ENCODE results near the gene WFDC10A. TPM values are rescaled to one million over a fixed set of nuclear protein-coding genes. Genes with fewer than 3 reads are reported as not detected.
A peak's percentile ranks its signal among the peaks of the same experiment; 100 is the strongest.

WFDC10A gene
- polyA plus RNA-seq, 1 experiment, result not detected

DNA sequence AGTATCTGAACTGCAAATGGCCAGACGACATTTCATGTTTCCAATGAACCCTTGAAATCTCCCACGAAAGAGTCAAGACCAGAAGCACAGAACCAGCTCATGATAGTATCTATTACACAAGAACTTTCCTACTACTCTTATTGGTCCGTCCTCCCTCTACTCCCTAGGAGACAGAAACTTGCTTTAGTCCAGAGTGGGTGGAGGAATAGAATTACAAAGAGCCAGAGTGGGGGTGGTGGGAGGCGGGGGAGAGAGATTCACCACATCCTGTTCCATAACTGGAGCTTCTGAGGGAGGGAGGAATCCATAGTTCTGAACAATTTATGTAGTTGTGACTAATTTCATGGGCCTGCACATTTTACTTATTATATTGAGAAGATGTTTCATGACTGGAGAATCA is 18.5 kb upstream of the WFDC10A start:
- H3K9me3 ChIP-seq (ENCODE audit: control insufficient read depth, insufficient read depth, low read length), result no peaks in the 10 kb centered on the region
- H3K27me3 ChIP-seq (ENCODE audit: control insufficient read depth, insufficient read depth, low read length), result no peaks in the 10 kb centered on the region
- ChIA-PET CTCF (no interaction called here), POLR2A (no interaction called here)
- no peak overlapping the region for H3K27ac ChIP-seq (ENCODE audit: low read depth, low read length)
- H3K4me3 ChIP-seq (ENCODE audit: low read depth, low read length), result no peak overlapping the region
- TF ChIP-seq, protein P1, sequence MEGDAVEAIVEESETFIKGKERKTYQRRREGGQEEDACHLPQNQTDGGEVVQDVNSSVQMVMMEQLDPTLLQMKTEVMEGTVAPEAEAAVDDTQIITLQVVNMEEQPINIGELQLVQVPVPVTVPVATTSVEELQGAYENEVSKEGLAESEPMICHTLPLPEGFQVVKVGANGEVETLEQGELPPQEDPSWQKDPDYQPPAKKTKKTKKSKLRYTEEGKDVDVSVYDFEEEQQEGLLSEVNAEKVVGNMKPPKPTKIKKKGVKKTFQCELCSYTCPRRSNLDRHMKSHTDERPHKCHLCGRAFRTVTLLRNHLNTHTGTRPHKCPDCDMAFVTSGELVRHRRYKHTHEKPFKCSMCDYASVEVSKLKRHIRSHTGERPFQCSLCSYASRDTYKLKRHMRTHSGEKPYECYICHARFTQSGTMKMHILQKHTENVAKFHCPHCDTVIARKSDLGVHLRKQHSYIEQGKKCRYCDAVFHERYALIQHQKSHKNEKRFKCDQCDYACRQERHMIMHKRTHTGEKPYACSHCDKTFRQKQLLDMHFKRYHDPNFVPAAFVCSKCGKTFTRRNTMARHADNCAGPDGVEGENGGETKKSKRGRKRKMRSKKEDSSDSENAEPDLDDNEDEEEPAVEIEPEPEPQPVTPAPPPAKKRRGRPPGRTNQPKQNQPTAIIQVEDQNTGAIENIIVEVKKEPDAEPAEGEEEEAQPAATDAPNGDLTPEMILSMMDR (IDR thresholded peaks at IDR 0.05; ENCODE audit: low read depth, low read length), result no peak
- peak; percentile 13 for DNase-seq (ENCODE audit: low read depth, low spot score)

DNA sequence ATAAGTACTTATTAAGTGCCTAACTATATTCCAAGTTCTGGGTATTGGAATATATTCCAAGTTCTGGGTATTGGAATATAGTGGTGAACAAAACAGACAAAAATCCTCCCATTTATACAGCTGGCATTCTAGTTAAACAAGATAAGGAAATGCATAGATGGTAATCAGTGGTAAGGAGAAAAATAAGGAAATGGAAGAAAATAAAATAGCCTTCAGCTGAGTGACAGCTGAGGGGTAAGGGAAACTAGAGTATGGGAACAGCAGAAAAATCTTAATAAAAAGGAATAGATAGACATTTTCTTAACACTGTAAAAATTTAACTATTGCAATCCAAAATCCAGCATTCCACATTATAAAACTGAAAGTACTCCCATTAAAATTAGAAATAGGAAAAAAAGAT is 17.2 kb upstream of the WFDC10A start:
- H3K27me3 ChIP-seq (ENCODE audit: control insufficient read depth, insufficient read depth, low read length), result no peaks in the 10 kb centered on the region
- TF ChIP-seq, protein P1 (IDR thresholded peaks at IDR 0.05; ENCODE audit: low read depth, low read length), result no peak
- CTCF ChIA-PET, result no interaction called here
- no peak overlapping the region for H3K27ac ChIP-seq (ENCODE audit: low read depth, low read length)
- POLR2A ChIA-PET, result no interaction called here
- no peaks in the 10 kb centered on the region for H3K9me3 ChIP-seq (ENCODE audit: control insufficient read depth, insufficient read depth, low read length)
- H3K4me3 ChIP-seq (ENCODE audit: low read depth, low read length), result no peak overlapping the region
- no peak for DNase-seq (ENCODE audit: low read depth, low spot score)

DNA sequence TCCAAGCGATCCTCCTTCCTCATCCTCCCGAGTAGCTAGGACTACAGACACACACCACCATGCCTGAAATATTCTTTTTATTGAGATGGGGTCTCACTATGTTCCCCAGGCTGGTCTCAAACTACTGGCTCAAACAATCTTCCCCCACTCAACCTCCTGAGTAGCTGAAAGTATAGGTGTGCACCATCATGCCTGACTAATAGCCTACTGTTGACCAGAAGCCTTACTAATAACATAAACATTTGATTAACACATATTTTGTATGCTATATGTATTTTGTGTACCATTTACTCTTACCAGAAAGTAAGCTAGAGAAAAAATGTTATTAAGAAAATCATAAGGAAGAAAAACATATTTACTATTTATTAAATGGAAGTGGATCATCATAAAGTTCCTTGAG is 11.9 kb upstream of the WFDC10A start:
- TF ChIP-seq, protein P1 (IDR thresholded peaks at IDR 0.05; ENCODE audit: low read depth, low read length), result no peak
- ChIA-PET CTCF (interaction anchor here (0.5 to 1.6 kb wide), 2 partner anchors 12 to 126 kb away, joined by 3 to 7 read pairs; partner anchors contain the start of gene WFDC10A), POLR2A (no interaction called here)
- no peak overlapping the region for H3K4me3 ChIP-seq (ENCODE audit: low read depth, low read length)
- H3K9me3 ChIP-seq (ENCODE audit: control insufficient read depth, insufficient read depth, low read length), result no peaks in the 10 kb centered on the region
- no peaks in the 10 kb centered on the region for H3K27me3 ChIP-seq (ENCODE audit: control insufficient read depth, insufficient read depth, low read length)
- DNase-seq (ENCODE audit: low read depth, low spot score), result no peak
- no peak overlapping the region for H3K27ac ChIP-seq (ENCODE audit: low read depth, low read length)

DNA sequence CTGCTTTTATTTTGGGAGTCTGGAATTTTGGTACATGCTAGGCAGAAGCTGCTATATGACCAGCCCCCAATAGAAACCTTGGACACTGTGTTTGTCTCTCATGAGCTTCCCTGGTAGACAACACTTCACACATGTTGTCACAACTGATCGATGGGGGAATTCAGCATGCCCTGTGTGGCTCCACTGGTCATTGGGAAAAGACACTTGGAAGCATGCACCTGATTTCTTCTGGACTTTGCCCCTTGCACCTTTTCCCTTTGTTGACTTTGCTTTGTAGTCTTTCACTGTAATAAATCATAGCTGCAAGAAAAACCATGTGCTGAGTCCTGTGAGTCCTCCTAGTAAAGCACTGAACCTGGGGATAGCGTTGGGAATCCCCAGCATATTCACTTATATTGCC is 7.9 kb upstream of the WFDC10A start:
- H3K9me3 ChIP-seq (ENCODE audit: control insufficient read depth, insufficient read depth, low read length), result no peaks in the 10 kb centered on the region
- H3K27me3 ChIP-seq (ENCODE audit: control insufficient read depth, insufficient read depth, low read length), result no peaks in the 10 kb centered on the region
- no peak overlapping the region for H3K4me3 ChIP-seq (ENCODE audit: low read depth, low read length)
- CTCF ChIA-PET, result no interaction called here
- no peak for DNase-seq (ENCODE audit: low read depth, low spot score)
- POLR2A ChIA-PET, result no interaction called here
- no peak overlapping the region for H3K27ac ChIP-seq (ENCODE audit: low read depth, low read length)
- TF ChIP-seq, protein P1 (IDR thresholded peaks at IDR 0.05; ENCODE audit: low read depth, low read length), result no peak

DNA sequence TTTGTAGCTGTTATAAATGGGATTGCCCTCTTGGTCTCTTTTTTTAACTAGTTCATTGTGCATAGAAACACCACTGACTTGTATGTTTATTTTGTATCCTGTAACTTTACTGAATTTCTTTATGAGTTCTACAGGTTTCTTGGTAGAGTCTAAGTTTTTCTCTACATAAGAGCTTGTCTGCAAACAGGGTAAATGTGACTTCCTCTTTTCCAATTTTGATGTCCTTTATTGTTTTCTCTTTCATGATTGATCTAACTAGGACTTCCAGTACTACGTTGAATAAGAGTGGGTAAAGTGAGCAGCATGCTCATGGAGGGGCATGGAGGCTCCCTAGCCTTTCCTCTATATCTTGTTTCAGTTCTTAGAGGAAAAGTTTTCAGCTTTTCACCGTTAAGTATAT is 3.0 kb upstream of the WFDC10A start:
- Histone ChIP-seq H3K27me3 (ENCODE audit: control insufficient read depth, insufficient read depth, low read length) (no peaks in the 10 kb centered on the region), H3K9me3 (ENCODE audit: control insufficient read depth, insufficient read depth, low read length) (no peaks in the 10 kb centered on the region), H3K27ac (ENCODE audit: low read depth, low read length) (no peak overlapping the region), H3K4me3 (ENCODE audit: low read depth, low read length) (no peak overlapping the region)
- DNase-seq (ENCODE audit: low read depth, low spot score), result no peak
- ChIA-PET POLR2A (no interaction called here), CTCF (interaction anchor here (1.1 kb wide), 1 partner anchor 145 kb away, joined by 3 read pairs; no protein-coding TSS in a partner anchor)
- TF ChIP-seq, protein P1 (IDR thresholded peaks at IDR 0.05; ENCODE audit: low read depth, low read length), result no peak
